GM19099 (cell line): ENCODE data around the gene C17orf113.
A peak's percentile ranks its signal among the peaks of the same experiment; 100 is the strongest.

Experiments
- POLR2A ChIP-seq: IDR thresholded peaks from 3 replicates; pipeline ENCODE4 v1.6.1; 2011; ENCODE audit warnings: low read depth; ENCODE audit not compliant: insufficient read length; ENCODE audit errors: extremely low read depth

The C17orf113 gene

GRCh38 chr17:42017866-42018200 is 32.6 kb downstream of the C17orf113 start:
- no peak for TF ChIP-seq POLR2A

- peak; percentile 86 for TF ChIP-seq POLR2A
Measured at GRCh38 chr17:42016941-42017865, 33.2 kb downstream of the C17orf113 start, which contains the start of gene DNAJC7. TSS of gene DNAJC7 (minus strand) at chr17:42017439. CDS start at chr17:42017416, 23 bp downstream.

- no peak for TF ChIP-seq POLR2A
Measured at GRCh38 chr17:42016411-42016831, 34.0 kb downstream of the C17orf113 start.

GRCh38 chr17:42010898-42011516 is 39.4 kb downstream of the C17orf113 start:
- no peak for TF ChIP-seq POLR2A

- TF ChIP-seq POLR2A = no peak
Measured at GRCh38 chr17:42009170-42009569, 41.2 kb downstream of the C17orf113 start.

GRCh38 chr17:42005166-42005565 is 45.2 kb downstream of the C17orf113 start:
- TF ChIP-seq POLR2A = no peak

GRCh38 chr17:42002792-42003301 is 47.6 kb downstream of the C17orf113 start:
- TF ChIP-seq POLR2A = no peak

GRCh38 chr17:42002175-42002791 is 48.1 kb downstream of the C17orf113 start:
- TF ChIP-seq POLR2A = no peak

- TF ChIP-seq POLR2A = no peak
Measured at GRCh38 chr17:42001729-42002128, 48.7 kb downstream of the C17orf113 start.

- TF ChIP-seq POLR2A = no peak
Measured at GRCh38 chr17:42000413-42001133, 49.8 kb downstream of the C17orf113 start.

GRCh38 chr17:41998497-41998896 is 51.9 kb downstream of the C17orf113 start:
- no peak for TF ChIP-seq POLR2A

- no peak for TF ChIP-seq POLR2A
Measured at GRCh38 chr17:41996855-41997164, 53.6 kb downstream of the C17orf113 start.

GRCh38 chr17:41992576-41992975 is 57.8 kb downstream of the C17orf113 start:
- no peak for TF ChIP-seq POLR2A

GRCh38 chr17:41989702-41990419 is 60.5 kb downstream of the C17orf113 start:
- no peak for TF ChIP-seq POLR2A
